Thymus (tissue), 11 donors: ENCODE measurements around the gene POLDIP3. TPM values are rescaled to one million over a fixed set of nuclear protein-coding genes. Genes with fewer than 3 reads are reported as not detected.

Experiments used
- DNase-seq, 9 donors: peaks; one replicate each; pipeline ENCODE4 v3.0.0-alpha.2; 2013; ENCODE audit warnings: low spot score in 9 of 9, low read depth in 6 of 9, missing footprints in 1 of 9
- H3K27ac ChIP-seq, 2 donors: one replicate each; pipeline ENCODE4 v1.5.1; 2013; ENCODE audit warnings: control low read depth in 1 of 2, low read depth in 1 of 2, low read length in 1 of 2, mild to moderate bottlenecking in 1 of 2, moderate library complexity in 1 of 2
- H3K27me3 ChIP-seq, 2 donors: one replicate each; pipeline ENCODE4 v1.5.1; 2013; ENCODE audit warnings: low read length in 1 of 2; ENCODE audit not compliant: control insufficient read depth in 2 of 2, insufficient read depth in 1 of 2
- H3K36me3 ChIP-seq, 2 donors: one replicate each; pipeline ENCODE4 v1.5.1; 2013; ENCODE audit warnings: low read length in 1 of 2, mild to moderate bottlenecking in 1 of 2, moderate library complexity in 1 of 2; ENCODE audit not compliant: control insufficient read depth in 2 of 2, insufficient read depth in 2 of 2
- H3K4me1 ChIP-seq, 2 donors: one replicate each; pipeline ENCODE4 v1.5.1; 2013; ENCODE audit warnings: low read length in 2 of 2; ENCODE audit not compliant: control insufficient read depth in 2 of 2, insufficient read depth in 2 of 2
- H3K4me3 ChIP-seq, 2 donors: one replicate each; pipeline ENCODE4 v1.5.1; 2013; ENCODE audit warnings: low read length in 2 of 2, control low read depth in 1 of 2, mild to moderate bottlenecking in 1 of 2
- H3K9me3 ChIP-seq, 2 donors: one replicate each; pipeline ENCODE4 v1.5.1; 2013; ENCODE audit warnings: low read length in 1 of 2, mild to moderate bottlenecking in 1 of 2; ENCODE audit not compliant: control insufficient read depth in 2 of 2, insufficient read depth in 1 of 2
- WGBS: extraction: QIAGEN DNeasy Blood & Tissue Kit; methylation state at CpG from one replicate; pipeline ENCODE4 v1.1.7; 2013; 5-methylcytosine and 5-hydroxymethylcytosine counted together
- polyA plus RNA-seq: library from polyadenylated mRNA; stranded (reverse); fragments of 200-250 nt; gene quantifications from one replicate; pipeline ENCODE4 v1.2.3, GENCODE V29; 2013
- total RNA-seq: library from RNA; stranded (reverse); fragments of 120-200 nt; gene quantifications from one replicate; pipeline ENCODE4 v1.2.4, GENCODE V29; 2013
- donor health status: healthy.

The POLDIP3 gene
- total and polyA plus RNA-seq, 2 donors: 29.8 to 40.4 TPM

- Histone ChIP-seq H3K27ac (no peak overlapping the region), H3K9me3 (no peaks in the 10 kb centered on the region), H3K4me3 (no peak overlapping the region), H3K27me3 (no peaks in the 10 kb centered on the region), H3K4me1 (no peaks in the 10 kb centered on the region), H3K36me3 (peaks cover 62 to 82% of the 10 kb centered on the region in 2 donors)
- no peak for DNase-seq
- 97% methylated on average over 2 of the region's 2 CpGs for WGBS
These were observed 12.2 kb downstream of the POLDIP3 start for GRCh38 chr22:42602470-42602869.

- Histone ChIP-seq H3K27ac (no peak overlapping the region), H3K9me3 (no peaks in the 10 kb centered on the region), H3K4me3 (no peak overlapping the region), H3K36me3 (peaks cover 67 to 87% of the 10 kb centered on the region in 2 donors), H3K27me3 (no peaks in the 10 kb centered on the region), H3K4me1 (no peaks in the 10 kb centered on the region)
- WGBS: 99% methylated on average over 6 of the region's 6 CpGs
- DNase-seq: no peak
These were observed 12.7 kb downstream of the POLDIP3 start for GRCh38 chr22:42601879-42602465.

- no peaks in the 10 kb centered on the region for H3K9me3 ChIP-seq
- H3K4me1 ChIP-seq: no peaks in the 10 kb centered on the region
- H3K27me3 ChIP-seq: no peaks in the 10 kb centered on the region
- no peak for DNase-seq
- peaks cover 83 to 92% of the 10 kb centered on the region in 2 donors for H3K36me3 ChIP-seq
- 98% methylated on average over 11 of the region's 11 CpGs for WGBS
- no peak overlapping the region for H3K4me3 ChIP-seq
- no peak overlapping the region for H3K27ac ChIP-seq
These were observed 17.7 kb downstream of the POLDIP3 start for GRCh38 chr22:42596863-42597530.

- Histone ChIP-seq H3K9me3 (no peaks in the 10 kb centered on the region), H3K27ac (no peak overlapping the region), H3K27me3 (no peaks in the 10 kb centered on the region), H3K4me1 (no peaks in the 10 kb centered on the region), H3K36me3 (peaks cover 83 to 92% of the 10 kb centered on the region in 2 donors), H3K4me3 (no peak overlapping the region)
- no peak for DNase-seq
- 95% methylated on average over 5 of the region's 5 CpGs for WGBS
These were observed 18.3 kb downstream of the POLDIP3 start for GRCh38 chr22:42596336-42596735.

- no peaks in the 10 kb centered on the region for H3K27me3 ChIP-seq
- no peaks in the 10 kb centered on the region for H3K4me1 ChIP-seq
- no peak overlapping the region for H3K4me3 ChIP-seq
- peaks cover 81 to 91% of the 10 kb centered on the region in 2 donors for H3K36me3 ChIP-seq
- H3K27ac ChIP-seq: peak overlapping the region in 1 of 2 donors; percentile 8
- H3K9me3 ChIP-seq: no peaks in the 10 kb centered on the region
- WGBS: 97% methylated on average over 3 of the region's 3 CpGs
- DNase-seq: no peak
These were observed 19.2 kb downstream of the POLDIP3 start for GRCh38 chr22:42595434-42595833.

- over 99% methylated on average over 12 of the region's 12 CpGs for WGBS
- Histone ChIP-seq H3K36me3 (peaks cover 77 to 86% of the 10 kb centered on the region in 2 donors), H3K27me3 (no peaks in the 10 kb centered on the region), H3K4me1 (peaks cover 0 to under 1% of the 10 kb centered on the region in 2 donors), H3K9me3 (no peaks in the 10 kb centered on the region), H3K27ac (no peak overlapping the region), H3K4me3 (no peak overlapping the region)
- DNase-seq: no peak
These were observed 22.7 kb downstream of the POLDIP3 start for GRCh38 chr22:42591987-42592386.

- peaks cover 0 to 2% of the 10 kb centered on the region in 2 donors for H3K4me1 ChIP-seq
- no peaks in the 10 kb centered on the region for H3K9me3 ChIP-seq
- H3K36me3 ChIP-seq: peaks cover 78 to 83% of the 10 kb centered on the region in 2 donors
- DNase-seq: no peak
- no peak overlapping the region for H3K4me3 ChIP-seq
- H3K27me3 ChIP-seq: no peaks in the 10 kb centered on the region
- WGBS: 93% methylated on average over 5 of the region's 5 CpGs
- no peak overlapping the region for H3K27ac ChIP-seq
These were observed 27.0 kb downstream of the POLDIP3 start for GRCh38 chr22:42587588-42588175.

GRCh38 chr22:42586381-42586780 lies 28.3 kb downstream of the POLDIP3 start:
- no peak overlapping the region for H3K27ac ChIP-seq
- no peaks in the 10 kb centered on the region for H3K9me3 ChIP-seq
- peaks cover 5 to 8% of the 10 kb centered on the region in 2 donors for H3K4me1 ChIP-seq
- WGBS: 97% methylated on average over 4 of the region's 4 CpGs
- H3K36me3 ChIP-seq: peaks cover 65 to 75% of the 10 kb centered on the region in 2 donors
- H3K27me3 ChIP-seq: no peaks in the 10 kb centered on the region
- DNase-seq: no peak
- H3K4me3 ChIP-seq: no peak overlapping the region

GRCh38 chr22:42585096-42585495 lies 29.6 kb downstream of the POLDIP3 start:
- H3K4me1 ChIP-seq: peaks cover 5 to 12% of the 10 kb centered on the region in 2 donors
- H3K9me3 ChIP-seq: no peaks in the 10 kb centered on the region
- H3K4me3 ChIP-seq: no peak overlapping the region
- no peaks in the 10 kb centered on the region for H3K27me3 ChIP-seq
- no peak for DNase-seq
- H3K27ac ChIP-seq: no peak overlapping the region
- WGBS: 96% methylated on average over 8 of the region's 8 CpGs
- H3K36me3 ChIP-seq: peaks cover 59 to 64% of the 10 kb centered on the region in 2 donors
